Activated naive CD4-positive, alpha-beta T cell (primary cell): ENCODE results near the gene PCK2.
"Not testable (repeated sequence)": the region's sequence is repeated elsewhere in the genome, so short reads cannot be mapped to it uniquely, and the experiment has no call there.

ENCODE experiments used
- DNase-seq, 4 experiments: peaks; one replicate each; lab custom pipeline; 2025; lab: John Stamatoyannopoulos, UW

The PCK2 gene

GRCh38 chr14:24093901-24094840 lies at the start of gene PCK2:
Gene PCK2 (plus strand): TSS chr14:24094311. CDS start chr14:24094406, 95 bp downstream.
- DNase-seq = peak; percentile 41 to 72 (median 60)

- not testable (repeated sequence) for DNase-seq
Observed at GRCh38 chr14:24049002-24049401, 45.1 kb upstream of the PCK2 start.

DNA sequence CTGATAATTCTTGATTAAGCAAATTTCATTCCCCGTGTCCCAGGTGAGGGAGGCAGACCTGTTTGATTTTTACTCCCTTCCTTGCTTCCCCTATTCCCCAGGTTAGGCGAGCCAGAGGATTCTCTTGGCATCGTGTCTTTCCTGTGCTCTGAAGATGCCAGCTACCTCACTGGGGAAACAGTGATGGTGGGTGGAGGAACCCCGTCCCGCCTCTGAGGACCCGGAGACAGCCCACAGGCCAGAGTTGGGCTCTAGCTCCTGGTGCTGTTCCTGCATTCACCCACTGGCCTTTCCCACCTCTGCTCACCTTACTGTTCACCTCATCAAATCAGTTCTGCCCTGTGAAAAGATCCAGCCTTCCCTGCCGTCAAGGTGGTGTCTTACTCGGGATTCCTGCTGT lies 43.4 kb upstream of the PCK2 start:
- not testable (repeated sequence) for DNase-seq

GRCh38 chr14:24051176-24051788 lies 42.8 kb upstream of the PCK2 start:
- peak in 1 of 4 experiments; percentile 7 for DNase-seq

DNA sequence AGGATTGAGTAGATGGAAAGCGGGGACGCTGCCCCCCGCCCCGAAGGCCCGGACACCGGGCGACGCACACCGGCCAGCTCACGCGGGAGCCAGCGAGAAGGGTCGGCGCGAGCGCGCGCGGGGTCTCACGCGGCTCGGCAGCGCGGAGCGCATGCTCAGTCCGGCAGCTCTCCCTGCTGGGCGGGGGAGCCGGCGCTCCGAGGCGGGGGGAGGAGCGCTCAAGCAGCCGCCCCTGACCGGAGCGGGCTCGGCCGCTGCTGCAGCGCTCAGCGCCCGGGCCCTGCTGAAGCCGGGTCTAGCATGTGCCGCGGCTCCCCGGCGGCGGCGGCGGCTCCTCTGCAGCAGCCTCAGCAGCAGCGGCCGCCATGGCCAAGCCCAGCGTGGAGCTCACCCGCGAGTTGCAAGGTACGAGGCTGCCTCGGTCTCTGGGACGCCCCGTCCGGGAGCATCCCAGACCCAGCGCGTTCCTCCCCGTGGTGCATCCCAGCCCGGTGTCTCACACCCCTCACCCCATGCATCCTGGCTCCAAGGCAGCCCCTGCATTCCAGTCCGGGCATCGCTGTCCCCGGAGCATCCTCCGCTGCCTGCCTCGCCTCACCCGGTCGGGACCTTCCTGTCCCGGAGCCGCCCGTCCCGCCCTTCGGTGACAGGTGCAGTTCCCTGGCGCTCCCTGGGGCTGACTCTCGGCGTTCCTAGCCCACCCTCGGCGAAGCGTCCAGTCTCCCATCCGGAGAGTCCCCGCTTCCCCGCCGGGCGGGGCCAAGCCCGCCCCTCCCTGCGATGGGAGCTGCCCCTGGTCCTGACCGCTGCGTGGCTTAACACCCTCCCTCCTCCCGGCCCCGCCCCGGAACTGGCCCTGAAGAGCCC lies 42.1 kb upstream of the PCK2 start, which contains the start of gene CARMIL3:
CARMIL3 (plus strand) TSS at position 221 of the 867 bp plus-strand sequence; CDS start at position 366, 145 bp downstream.
- DNase-seq = peak in 2 of 4 experiments; percentile 16 to 53

DNA sequence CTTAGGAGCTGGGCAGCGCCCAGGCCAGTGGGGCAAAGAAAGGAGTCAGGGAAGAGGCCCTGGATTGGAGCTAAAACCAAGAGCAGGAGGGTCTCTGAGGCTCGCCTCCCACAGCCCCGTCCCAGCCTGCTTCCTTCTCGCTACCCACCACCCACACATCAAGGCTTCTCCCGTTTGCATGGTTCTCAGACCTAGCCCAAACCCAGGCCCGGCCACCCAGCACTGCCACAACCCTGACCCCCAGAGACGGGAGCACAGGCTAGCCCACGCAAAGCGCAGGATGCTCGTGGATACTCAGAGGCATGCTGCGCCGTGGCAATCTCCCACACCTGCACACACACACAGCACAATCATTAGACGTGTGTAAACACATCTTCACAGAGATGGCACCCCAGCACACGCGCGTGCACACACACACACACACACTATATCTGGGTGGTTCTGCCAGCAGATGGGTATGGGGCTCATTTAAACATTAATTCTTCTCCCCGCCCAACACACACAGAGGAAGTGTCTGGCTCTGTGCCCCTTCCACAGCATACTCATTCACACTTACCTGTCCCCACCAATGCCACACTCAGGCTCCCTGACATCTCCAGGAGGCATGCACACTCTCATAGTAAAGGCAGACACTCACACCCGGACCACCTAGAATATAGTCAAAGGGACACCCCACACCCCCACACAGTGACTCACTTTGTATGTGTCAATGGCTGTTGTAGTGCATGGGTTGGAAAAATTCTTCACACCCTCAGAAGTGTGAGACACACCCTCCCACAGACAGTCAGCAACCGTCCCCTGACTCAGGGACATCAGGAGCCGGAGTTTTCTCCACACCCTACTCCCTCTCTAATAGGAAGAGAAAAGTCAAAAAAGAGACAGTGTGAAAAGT lies 41.2 kb upstream of the PCK2 start:
- peak in 1 of 4 experiments; percentile 14 for DNase-seq

GRCh38 chr14:24053548-24054323 lies 40.4 kb upstream of the PCK2 start:
- DNase-seq = no peak

DNA sequence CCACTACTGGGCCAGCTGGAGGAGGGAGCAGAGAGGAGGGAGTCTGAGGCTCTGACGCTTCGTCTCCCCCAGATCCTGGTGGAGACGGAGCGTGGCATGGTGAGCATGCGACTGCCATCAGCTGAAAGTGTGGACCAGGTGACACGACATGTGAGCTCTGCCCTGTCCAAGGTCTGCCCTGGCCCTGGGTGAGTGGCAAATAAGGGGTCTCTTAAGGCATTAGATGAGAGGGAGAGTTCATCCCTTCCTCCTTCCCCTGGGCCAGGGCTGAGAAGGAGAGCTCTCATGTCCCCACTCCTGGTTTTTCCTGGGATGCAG lies 39.8 kb upstream of the PCK2 start:
- no peak for DNase-seq

GRCh38 chr14:24054646-24055045 lies 39.5 kb upstream of the PCK2 start:
- no peak for DNase-seq

DNA sequence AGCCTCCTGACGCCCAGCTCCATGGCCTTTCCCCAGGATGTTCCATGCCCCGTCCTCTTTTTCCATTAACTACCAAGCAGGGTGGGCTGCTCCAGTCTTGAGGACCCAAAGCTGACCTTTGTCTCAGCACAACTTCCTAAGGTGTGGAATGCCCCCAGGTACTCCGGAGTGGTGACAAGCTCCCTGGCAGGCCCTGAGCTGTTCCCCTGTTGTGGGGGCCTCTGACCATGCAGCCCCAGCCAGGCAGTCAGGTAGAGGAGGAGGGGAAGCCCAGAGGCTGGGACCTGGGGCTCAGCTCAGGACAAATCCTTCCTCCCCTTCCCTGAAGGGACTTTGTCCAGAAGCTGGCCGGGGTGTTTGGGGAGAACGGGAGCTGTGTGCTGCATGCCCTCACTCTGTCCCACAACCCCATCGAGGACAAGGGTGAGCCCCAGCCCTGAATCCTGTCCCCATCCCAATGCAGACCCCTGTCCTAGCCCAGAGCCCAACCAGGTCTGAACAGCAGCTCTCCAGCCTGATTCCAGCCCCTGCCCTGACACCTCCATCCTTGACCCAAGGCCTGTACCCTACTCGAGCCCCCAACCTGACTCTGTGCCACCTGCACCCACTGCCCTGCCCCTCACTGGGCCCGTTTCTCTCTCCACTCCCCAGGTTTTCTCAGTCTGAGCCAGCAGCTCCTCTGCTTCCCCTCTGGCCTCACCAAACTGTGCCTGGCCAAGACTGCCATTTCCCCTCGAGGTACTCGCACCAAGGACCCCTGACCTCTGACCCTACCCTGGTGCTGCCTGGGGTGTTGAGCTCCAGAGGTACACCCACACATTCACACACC lies 37.9 kb upstream of the PCK2 start:
- no peak for DNase-seq

GRCh38 chr14:24056800-24057184 lies 37.3 kb upstream of the PCK2 start:
- no peak for DNase-seq

DNA sequence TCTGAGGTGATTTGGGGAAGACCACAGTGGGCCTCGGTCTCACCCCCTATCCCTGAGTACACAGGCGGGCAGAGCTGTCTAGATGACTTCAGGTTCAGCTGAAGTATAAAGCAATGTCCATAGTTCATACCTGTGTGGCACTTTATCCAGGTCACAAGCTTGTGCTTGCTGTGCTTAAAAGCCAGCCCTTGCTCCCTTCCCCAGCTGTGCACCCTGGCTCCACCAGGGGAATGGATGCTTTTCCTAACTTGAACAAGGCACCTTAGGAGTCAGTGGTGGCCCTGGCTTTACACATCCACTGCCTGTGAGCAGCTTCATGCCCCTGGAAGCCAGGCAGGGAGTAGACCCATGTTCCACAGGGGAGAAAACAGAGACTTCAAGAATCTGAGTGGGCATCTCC lies 36.8 kb upstream of the PCK2 start:
- DNase-seq = no peak

GRCh38 chr14:24057867-24058259 lies 36.2 kb upstream of the PCK2 start:
- no peak for DNase-seq

- DNase-seq = peak in 1 of 4 experiments; percentile 33
Observed at GRCh38 chr14:24058260-24058950, 35.7 kb upstream of the PCK2 start.

- no peak for DNase-seq
Observed at GRCh38 chr14:24058951-24059475, 35.1 kb upstream of the PCK2 start.

DNA sequence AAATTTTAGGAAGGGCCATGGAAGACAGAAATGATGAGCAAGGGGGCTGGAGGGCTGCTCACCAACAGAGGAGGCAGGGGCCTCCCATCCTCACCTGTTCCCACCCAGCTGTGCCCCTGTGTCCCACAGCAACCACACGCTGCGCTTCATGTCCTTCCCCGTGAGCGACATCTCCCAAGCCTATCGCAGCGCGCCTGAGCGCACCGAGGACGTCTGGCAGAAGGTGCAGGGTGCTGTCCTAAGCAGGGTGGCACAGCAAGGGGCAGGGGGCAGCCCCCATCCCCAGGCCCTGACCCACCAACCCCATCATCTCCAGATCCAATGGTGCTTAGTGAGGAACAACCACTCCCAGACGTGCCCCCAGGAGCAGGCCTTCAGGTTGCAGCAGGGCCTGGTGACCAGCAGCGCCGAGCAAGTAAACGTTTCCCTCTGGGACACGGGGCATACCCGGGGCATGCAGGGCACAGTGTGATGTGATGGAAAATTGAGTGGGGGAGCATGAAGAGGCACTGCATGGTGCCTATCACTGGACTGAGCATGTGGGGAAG lies 34.2 kb upstream of the PCK2 start:
- no peak for DNase-seq

DNA sequence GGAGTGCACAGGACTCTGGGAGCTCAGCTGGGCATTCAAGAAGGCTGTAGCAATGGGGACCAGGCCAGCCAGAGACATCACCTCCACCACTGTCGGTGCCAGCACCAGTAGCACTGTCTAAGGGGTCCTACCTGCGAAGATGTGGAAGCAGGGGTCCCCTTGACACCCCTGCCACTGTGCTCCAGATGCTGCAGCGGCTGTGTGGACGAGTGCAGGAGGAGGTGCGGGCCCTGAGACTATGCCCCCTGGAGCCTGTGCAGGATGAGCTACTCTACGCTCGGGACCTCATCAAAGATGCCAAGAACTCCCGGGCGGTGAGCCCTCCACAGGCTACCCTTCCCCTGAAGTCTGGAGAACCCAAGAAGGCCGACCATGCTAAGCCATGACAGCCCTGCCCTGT lies 33.7 kb upstream of the PCK2 start:
- no peak for DNase-seq
